Measurements from ENCODE around the gene ALX1. TPM values are rescaled to one million over a fixed set of nuclear protein-coding genes. Genes with fewer than 3 reads are reported as not detected.

ALX1 gene
- total RNA-seq, 1 donor: 1.3 TPM

DNA sequence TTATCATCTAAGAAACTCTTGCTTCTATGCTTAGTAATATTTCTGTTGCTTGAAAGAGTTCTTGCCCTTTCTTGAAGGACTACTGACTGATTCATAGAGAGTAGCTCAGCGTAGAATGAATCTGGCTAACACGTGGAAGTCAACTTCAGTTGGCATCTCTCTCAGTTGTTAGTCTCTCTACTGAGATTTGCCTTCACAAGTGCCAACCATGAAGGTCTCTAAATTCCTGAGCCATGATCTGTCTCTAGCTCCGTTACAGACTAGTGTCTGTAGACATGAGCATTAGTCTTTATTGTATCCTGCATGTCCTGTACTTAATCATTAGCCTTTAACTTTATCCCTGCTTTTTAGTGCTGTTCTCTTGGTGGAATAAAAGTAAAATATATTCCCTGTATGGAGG is 19.1 kb upstream of the ALX1 start:
- TF ChIP-seq, protein P1, sequence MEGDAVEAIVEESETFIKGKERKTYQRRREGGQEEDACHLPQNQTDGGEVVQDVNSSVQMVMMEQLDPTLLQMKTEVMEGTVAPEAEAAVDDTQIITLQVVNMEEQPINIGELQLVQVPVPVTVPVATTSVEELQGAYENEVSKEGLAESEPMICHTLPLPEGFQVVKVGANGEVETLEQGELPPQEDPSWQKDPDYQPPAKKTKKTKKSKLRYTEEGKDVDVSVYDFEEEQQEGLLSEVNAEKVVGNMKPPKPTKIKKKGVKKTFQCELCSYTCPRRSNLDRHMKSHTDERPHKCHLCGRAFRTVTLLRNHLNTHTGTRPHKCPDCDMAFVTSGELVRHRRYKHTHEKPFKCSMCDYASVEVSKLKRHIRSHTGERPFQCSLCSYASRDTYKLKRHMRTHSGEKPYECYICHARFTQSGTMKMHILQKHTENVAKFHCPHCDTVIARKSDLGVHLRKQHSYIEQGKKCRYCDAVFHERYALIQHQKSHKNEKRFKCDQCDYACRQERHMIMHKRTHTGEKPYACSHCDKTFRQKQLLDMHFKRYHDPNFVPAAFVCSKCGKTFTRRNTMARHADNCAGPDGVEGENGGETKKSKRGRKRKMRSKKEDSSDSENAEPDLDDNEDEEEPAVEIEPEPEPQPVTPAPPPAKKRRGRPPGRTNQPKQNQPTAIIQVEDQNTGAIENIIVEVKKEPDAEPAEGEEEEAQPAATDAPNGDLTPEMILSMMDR (IDR thresholded peaks at IDR 0.05; ENCODE audit: insufficient read depth, low read depth, low read length): no peak
- no peak overlapping the region for H3K4me3 ChIP-seq (ENCODE audit: low read depth, low read length)
- DNase-seq (ENCODE audit: low read depth): no peak

DNA sequence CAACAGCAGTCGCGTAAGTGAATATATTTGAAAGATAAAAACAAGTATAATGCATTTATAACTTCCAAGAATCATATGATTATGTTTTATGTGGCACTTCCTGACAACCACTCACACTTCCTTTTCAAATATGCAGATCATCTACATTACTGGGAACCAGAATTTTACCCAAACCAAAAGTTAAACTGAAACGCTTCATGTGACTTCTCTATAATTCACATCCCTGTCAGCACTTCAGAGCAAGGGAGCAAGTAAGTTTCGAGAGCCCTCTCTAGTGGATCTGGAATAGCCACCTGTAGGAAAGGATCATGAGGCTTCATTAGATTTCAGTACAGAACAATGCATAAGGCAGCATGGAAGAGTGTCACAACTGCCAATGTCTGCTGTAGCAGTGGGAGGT is 13.7 kb upstream of the ALX1 start:
- no peak for DNase-seq (ENCODE audit: low read depth)
- TF ChIP-seq, protein P1 (IDR thresholded peaks at IDR 0.05; ENCODE audit: insufficient read depth, low read depth, low read length): no peak
- H3K4me3 ChIP-seq (ENCODE audit: low read depth, low read length): no peak overlapping the region

DNA sequence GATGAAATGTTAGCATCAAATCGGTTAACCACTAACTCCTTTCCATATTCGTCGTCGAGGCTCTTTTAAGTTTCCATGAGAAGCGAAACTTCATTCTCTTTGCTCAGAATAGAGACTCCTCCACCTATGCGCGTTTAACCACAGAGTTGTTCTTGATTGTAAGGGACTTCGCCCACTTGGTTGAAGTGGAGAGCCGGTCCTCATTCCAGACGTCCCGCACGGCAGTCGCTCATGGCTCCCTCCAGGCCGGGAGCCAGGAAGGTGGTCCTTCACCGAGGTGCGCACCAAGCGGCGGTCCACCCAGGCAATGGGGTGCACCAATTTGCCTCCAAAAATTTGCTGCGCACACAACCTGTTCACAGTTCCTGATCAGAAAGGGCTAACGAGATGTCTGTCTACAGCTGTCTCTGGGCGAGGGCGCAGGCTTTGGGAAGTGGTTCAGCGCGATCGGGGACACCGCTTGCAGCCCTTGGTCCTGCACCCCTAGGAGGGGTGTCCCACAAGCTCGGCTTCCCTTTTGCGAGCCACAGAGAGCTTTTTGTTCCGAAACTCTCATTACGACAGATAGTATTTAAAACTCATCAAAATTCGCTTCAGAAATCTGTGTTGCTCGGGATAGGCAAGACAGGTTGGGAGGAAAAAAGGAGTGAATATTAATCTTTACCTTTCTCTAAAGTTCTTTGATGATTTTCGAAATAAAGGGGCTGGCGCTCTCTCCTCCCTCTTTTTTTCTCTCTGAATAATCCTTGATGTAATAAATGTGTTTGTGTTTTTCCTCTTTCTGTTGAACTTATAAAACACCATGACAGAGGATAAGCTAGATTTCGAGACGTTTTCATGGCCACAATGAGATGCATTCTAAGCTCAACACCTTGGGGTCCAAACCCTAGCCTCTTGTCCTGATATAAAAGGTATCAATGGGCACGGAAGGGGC is 6.4 kb upstream of the ALX1 start:
- DNase-seq (ENCODE audit: low read depth): no peak
- H3K4me3 ChIP-seq (ENCODE audit: low read depth, low read length): no peak overlapping the region
- TF ChIP-seq, protein P1 (IDR thresholded peaks at IDR 0.05; ENCODE audit: insufficient read depth, low read depth, low read length): no peak

DNA sequence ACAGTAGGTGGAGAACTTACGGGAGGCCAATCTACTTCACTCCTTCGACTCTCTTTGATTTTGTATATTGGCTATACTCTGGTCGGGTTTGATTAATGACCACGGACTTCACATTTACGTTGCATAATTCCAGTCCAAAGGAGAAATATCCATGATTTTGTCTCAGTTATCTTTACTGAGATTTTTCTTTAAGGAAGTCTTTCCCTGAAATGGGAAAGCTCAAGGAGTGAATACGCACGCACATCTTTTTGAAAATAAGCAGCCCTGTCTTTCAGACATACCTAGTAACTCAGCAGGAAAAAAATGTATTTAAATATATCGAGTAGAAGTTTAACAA is 5.7 kb upstream of the ALX1 start:
- no peak for DNase-seq (ENCODE audit: low read depth)
- H3K4me3 ChIP-seq (ENCODE audit: low read depth, low read length): no peak overlapping the region
- TF ChIP-seq, protein P1 (IDR thresholded peaks at IDR 0.05; ENCODE audit: insufficient read depth, low read depth, low read length): no peak

DNA sequence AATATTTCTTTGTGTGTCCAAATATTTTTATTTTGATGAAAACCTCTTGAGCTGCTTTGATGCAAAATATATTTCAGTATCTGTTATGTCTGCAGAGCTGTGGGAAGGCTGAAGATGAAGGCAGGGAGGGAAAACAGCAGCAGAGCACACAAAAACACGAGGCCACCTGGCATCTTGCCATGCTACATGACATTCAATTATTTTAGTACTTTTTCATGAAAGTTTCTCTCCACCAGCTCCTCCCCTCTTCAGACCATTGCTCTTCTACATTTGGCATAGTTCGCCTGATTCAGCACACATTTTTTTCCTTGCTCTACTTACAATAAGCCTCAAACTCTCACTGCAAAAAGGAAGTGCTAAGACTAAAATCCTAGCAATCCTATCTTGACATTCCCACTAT is 4.6 kb upstream of the ALX1 start:
- H3K4me3 ChIP-seq (ENCODE audit: low read depth, low read length): no peak overlapping the region
- no peak for DNase-seq (ENCODE audit: low read depth)
- TF ChIP-seq, protein P1 (IDR thresholded peaks at IDR 0.05; ENCODE audit: insufficient read depth, low read depth, low read length): no peak

DNA sequence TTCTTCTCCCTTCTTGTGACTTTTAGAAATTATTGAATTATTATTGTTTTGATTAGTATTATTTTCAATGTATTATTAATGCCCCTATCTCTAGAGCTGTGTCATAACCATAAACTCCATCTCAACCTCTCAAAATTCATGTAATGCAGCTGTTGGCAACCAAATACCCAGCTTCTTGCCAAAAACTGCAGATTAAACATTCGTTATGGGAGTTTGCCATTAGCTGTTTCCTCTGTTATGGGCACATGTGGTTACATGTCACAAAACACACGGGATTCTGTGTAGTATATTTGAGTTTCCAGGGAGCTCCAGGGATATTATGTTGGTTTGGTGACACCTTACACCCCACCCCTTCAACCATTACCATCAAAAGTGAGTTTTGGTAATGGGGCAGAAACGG is 2.8 kb upstream of the ALX1 start:
- TF ChIP-seq, protein P1 (IDR thresholded peaks at IDR 0.05; ENCODE audit: insufficient read depth, low read depth, low read length): no peak
- H3K4me3 ChIP-seq (ENCODE audit: low read depth, low read length): no peak overlapping the region
- no peak for DNase-seq (ENCODE audit: low read depth)

Data from fibroblast of villous mesenchyme (primary cell).